Left renal cortex interstitium (tissue), 4 donors: ENCODE results near the gene UFD1. TPM values are rescaled to one million over a fixed set of nuclear protein-coding genes. Genes with fewer than 3 reads are reported as not detected.

ENCODE experiments used
- DNase-seq, 4 donors: peaks; one replicate each; pipeline ENCODE4 v3.0.0-alpha.2; 2013; ENCODE audit warnings: low read depth in 4 of 4, low spot score in 2 of 4, missing footprints in 1 of 4
- polyA plus RNA-seq, 4 donors: library from polyadenylated mRNA; unstranded; fragments of 120-200 nt; gene quantifications; one replicate each; pipeline ENCODE4 v1.2.1, GENCODE V29; 2013; ENCODE audit not compliant: insufficient read length in 4 of 4

The UFD1 gene
- polyA plus RNA-seq, 4 donors = 58.2 to 67.9 (median 67.3) TPM

- DNase-seq = no peak
Measured at GRCh38 chr22:19402642-19403191, 76.3 kb downstream of the UFD1 start.

GRCh38 chr22:19401483-19401882, 77.5 kb downstream of the UFD1 start:
- no peak for DNase-seq

GRCh38 chr22:19400881-19401280, 78.1 kb downstream of the UFD1 start:
- no peak for DNase-seq

Other genes with a start within 250 kb of the UFD1 start
- gene CLTCL1, start 187.5 kb downstream of the UFD1 start, polyA plus RNA-seq = 1 to 10 TPM; 3.3 to 7.5 (median 6.0) TPM
- gene HIRA, start 47.5 kb downstream of the UFD1 start, polyA plus RNA-seq = 10 to 100 TPM; 31.1 to 36.2 (median 33.4) TPM
- gene MRPL40, start 46.6 kb downstream of the UFD1 start, polyA plus RNA-seq = 10 to 100 TPM; 37.6 to 52.3 (median 46.0) TPM
- gene C22orf39, start 31.5 kb downstream of the UFD1 start, polyA plus RNA-seq = 10 to 100 TPM; 42.0 to 47.7 (median 45.6) TPM
- 10 to 100 TPM; 17.3 to 21.3 (median 19.7) TPM for gene CDC45, start 727 bp upstream of the UFD1 start, polyA plus RNA-seq
- 10 to 100 TPM; 20.4 to 51.8 (median 33.8) TPM for gene CLDN5, start 45.2 kb upstream of the UFD1 start, polyA plus RNA-seq
- gene SEPTIN5, start 235.3 kb upstream of the UFD1 start, polyA plus RNA-seq = 10 to 100 TPM; 32.5 to 38.3 (median 35.1) TPM
- 1 to 10 TPM; 3.0 to 6.5 (median 4.2) TPM for gene GP1BB, start 244.3 kb upstream of the UFD1 start, polyA plus RNA-seq